Endothelial cell of umbilical vein (primary cell): Measurements from ENCODE around the gene CHD6. TPM values are rescaled to one million over a fixed set of nuclear protein-coding genes. Genes with fewer than 3 reads are reported as not detected.

Experiments
- BruUV-seq: library from RNA; stranded (reverse); fragments of 400-500 nt; replicated peaks from 2 replicates; lab custom pipeline; 2021; lab: Mats Ljungman, UMichigan
- CTCF ChIA-PET: fragments of 300-600, 350-600 bp; sonication (Branson Sonifier 250); formaldehyde crosslinking; loops from one replicate; lab custom pipeline; 2021; ENCODE audit warnings: antibody characterized with exemption, inconsistent platforms; lab: Charles Lee
- POLR2A ChIA-PET: fragments of 300-600, 350-600 bp; sonication (Branson Sonifier 250); formaldehyde crosslinking; loops from one replicate; lab custom pipeline; 2021; ENCODE audit warnings: antibody characterized with exemption, inconsistent platforms; lab: Charles Lee
- DNase-seq: peaks from one replicate; pipeline ENCODE4 v3.0.0-alpha.2; 2011; ENCODE audit warnings: low read depth, low spot score
- FAIRE-seq: peaks from 2 replicates; lab custom pipeline; 2011; peaks lifted over from hg19 to GRCh38; lab: Jason Lieb, UNC
- H2AFZ ChIP-seq: 2 replicates; pipeline ENCODE4 v1.6.0; 2012; ENCODE audit warnings: low read depth, low read length, control low read depth, inconsistent platforms
- H3K27ac ChIP-seq: 2 replicates; pipeline ENCODE4 v1.5.1; 2011; ENCODE audit warnings: low read depth, mild to moderate bottlenecking, control low read depth, low read length, moderate library complexity; ENCODE audit not compliant: insufficient read depth
- H3K27me3 ChIP-seq, 2 experiments: 2 replicates each; pipeline versions ENCODE4 v1.6.0 to v1.6.1; 2011; ENCODE audit warnings: low read length in 2 of 2, mixed read lengths in 1 of 2; ENCODE audit not compliant: control insufficient read depth in 2 of 2, insufficient read depth in 2 of 2
- H3K36me3 ChIP-seq, 2 experiments: 2 replicates in 1 of 2; 3 replicates in 1 of 2; pipeline ENCODE4 v1.5.1; 2011; ENCODE audit warnings: low read length in 2 of 2, mild to moderate bottlenecking in 1 of 2, moderate library complexity in 1 of 2; ENCODE audit not compliant: control insufficient read depth in 2 of 2, insufficient read depth in 2 of 2; ENCODE audit errors: extremely low read depth in 1 of 2
- H3K4me1 ChIP-seq: 3 replicates; pipeline ENCODE4 v1.5.1; 2011; ENCODE audit warnings: mild to moderate bottlenecking, low read length; ENCODE audit not compliant: control insufficient read depth, insufficient read depth; ENCODE audit errors: extremely low read depth
- H3K4me2 ChIP-seq: 2 replicates; pipeline ENCODE4 v1.6.1; 2011; ENCODE audit warnings: low read length, control low read depth, mixed read lengths; ENCODE audit not compliant: insufficient read depth
- H3K4me3 ChIP-seq, 3 experiments: fragments of 200-600 bp in 1 of 3; sonication (generic), shearing (Covaris generic) in 1 of 3; replicated peaks in 1 of 3; 2 replicates each; pipeline ENCODE4 v1.5.1; 2011 to 2016; ENCODE audit warnings: control low read depth in 3 of 3, low read length in 3 of 3, mild to moderate bottlenecking in 2 of 3, inconsistent platforms in 1 of 3, low read depth in 1 of 3, moderate library complexity in 1 of 3; ENCODE audit not compliant: insufficient read depth in 1 of 3
- H3K79me2 ChIP-seq: 2 replicates; pipeline ENCODE4 v1.6.0; 2012; ENCODE audit warnings: low read length, inconsistent platforms; ENCODE audit not compliant: control insufficient read depth, insufficient read depth
- H3K9ac ChIP-seq: replicated peaks from 2 replicates; pipeline ENCODE3; 2011; ENCODE audit warnings: low read length, control low read depth; ENCODE audit not compliant: insufficient read depth; ENCODE audit errors: extremely low read depth
- H3K9me1 ChIP-seq: replicated peaks from 3 replicates; pipeline ENCODE4 v1.6.0; 2011; ENCODE audit warnings: mild to moderate bottlenecking, low read length; ENCODE audit not compliant: control insufficient read depth, insufficient read depth; ENCODE audit errors: extremely low read depth
- H3K9me3 ChIP-seq: replicated peaks from 2 replicates; pipeline ENCODE4 v1.5.1; 2012; ENCODE audit warnings: low read length, inconsistent platforms; ENCODE audit not compliant: control insufficient read depth, insufficient read depth
- H4K20me1 ChIP-seq: replicated peaks from 2 replicates; pipeline ENCODE3; 2011; ENCODE audit warnings: mild to moderate bottlenecking, low read length; ENCODE audit not compliant: control insufficient read depth, insufficient read depth; ENCODE audit errors: extremely low read depth
- CTCF ChIP-seq, 2 donors: IDR thresholded peaks; 1 replicate in 1 of 2; 2 replicates in 1 of 2; pipeline ENCODE4 v1.5.1; 2011; ENCODE audit warnings: low read length in 2 of 2, mild to moderate bottlenecking in 2 of 2, moderate library complexity in 2 of 2, control low read depth in 1 of 2, inconsistent platforms in 1 of 2, low read depth in 1 of 2; ENCODE audit not compliant: insufficient read depth in 1 of 2; ENCODE audit errors: extremely low read depth in 1 of 2
- EZH2 ChIP-seq: IDR thresholded peaks from 2 replicates; pipeline ENCODE4 v1.6.1; 2012; ENCODE audit warnings: borderline replicate concordance, low read depth, mild to moderate bottlenecking, moderate library complexity, low read length, inconsistent platforms; ENCODE audit not compliant: severe bottlenecking
- FOS ChIP-seq: IDR thresholded peaks from 2 replicates; pipeline ENCODE4 v1.6.1; 2011; ENCODE audit warnings: mild to moderate bottlenecking, low read length, moderate library complexity, borderline replicate concordance; ENCODE audit not compliant: insufficient read depth
- GATA2 ChIP-seq: IDR thresholded peaks from 2 replicates; pipeline ENCODE4 v1.7.0; 2011; ENCODE audit warnings: low read depth, mild to moderate bottlenecking, moderate library complexity, mixed read lengths, low read length; ENCODE audit not compliant: insufficient read length, insufficient read depth
- JUN ChIP-seq: IDR thresholded peaks from 2 replicates; pipeline ENCODE4 v1.6.1; 2011; ENCODE audit warnings: borderline replicate concordance, low read depth; ENCODE audit not compliant: insufficient read length, insufficient read depth
- MAX ChIP-seq: IDR thresholded peaks from 2 replicates; pipeline ENCODE4 v1.6.1; 2011; ENCODE audit not compliant: insufficient read depth, insufficient read length
- MYC ChIP-seq: IDR thresholded peaks from one replicate; pipeline ENCODE4 v1.6.1; 2011; ENCODE audit warnings: mild to moderate bottlenecking, low read depth, low read length
- POLR2A ChIP-seq: IDR thresholded peaks from 2 replicates; pipeline ENCODE4 v1.6.1; 2012; ENCODE audit warnings: low read depth, mild to moderate bottlenecking, control low read depth, low read length
- POLR2AphosphoS5 ChIP-seq: IDR thresholded peaks from 2 replicates; pipeline ENCODE4 v1.6.1; 2012; ENCODE audit warnings: low read depth, mild to moderate bottlenecking, control low read depth, low read length, moderate library complexity; ENCODE audit not compliant: insufficient read depth
- dilution Hi-C: fragments of 300-500 bp; cut with MboI; formaldehyde crosslinking; loops from one replicate; pipeline ENCODE4 v1.15.0; 2019; ENCODE audit warnings: low sequenced_read_pairs; ENCODE audit not compliant: extremely low pct_ligation_motif_present
- intact Hi-C: fragments of 100-400 bp; cut with micrococcal nuclease; formaldehyde crosslinking; loops from one replicate; pipeline ENCODE4 v1.10.0; 2022
- polyA plus RNA-seq, 4 experiments: library from polyadenylated mRNA; depleted of rRNA in 3 of 4; stranded (reverse) in 3 of 4; unstranded in 1 of 4; fragments of >200 nt; gene quantifications; 2 replicates each; pipeline versions ENCODE4 v1.2.1 to v1.2.3, GENCODE V29; 2011 to 2012; ENCODE audit warnings: missing spikeins in 1 of 4
- total RNA-seq: library from RNA; stranded (reverse); gene quantifications from 2 replicates; pipeline ENCODE4 v1.2.3, GENCODE V29; 2021

CHD6 gene
- total and polyA plus RNA-seq, 2 donors (not counting 3 experiments of a cell fraction or from before 2014, with no cell fraction given): 7.2 to 33.7 TPM

GRCh38 chr20:41412324-41413120, 205.7 kb downstream of the CHD6 start:
- H3K79me2 ChIP-seq: no peaks in the 10 kb centered on the region
- H3K27ac ChIP-seq: no peak overlapping the region
- H3K4me1 ChIP-seq: no peaks in the 10 kb centered on the region
- TF ChIP-seq MAX (no peak), POLR2AphosphoS5 (no peak), CTCF (IDR thresholded peaks at IDR 0.05; ENCODE audit: extremely low read depth in 1 of 2, insufficient read depth in 1 of 2, low read depth in 1 of 2, low read length in 2 of 2) (no peak), JUN (no peak), GATA2 (no peak), EZH2 (no peak), POLR2A (no peak), MYC (no peak), FOS (no peak)
- intact Hi-C loops: no loop called here
- H4K20me1 ChIP-seq: no peaks in the 10 kb centered on the region
- H3K4me2 ChIP-seq: no peak overlapping the region
- H3K9me3 ChIP-seq: no peaks in the 10 kb centered on the region
- no peak overlapping the region for H3K9ac ChIP-seq
- ChIA-PET CTCF (interaction anchor here (1.0 to 3.2 kb wide), 4 partner anchors 13 to 277 kb away, joined by 3 to 52 read pairs (median 10); no protein-coding TSS in a partner anchor), POLR2A (no interaction called here)
- peaks cover 2 to 53% of the 10 kb centered on the region in 2 experiments for H3K36me3 ChIP-seq
- H3K27me3 ChIP-seq: no peaks in the 10 kb centered on the region
- H2AFZ ChIP-seq: no peak overlapping the region
- H3K4me3 ChIP-seq: no peak overlapping the region
- no peaks in the 10 kb centered on the region for H3K9me1 ChIP-seq
- FAIRE-seq: no peak
- dilution Hi-C loops: no loop called here
- no TSS peak for BruUV-seq
- no peak for DNase-seq
